Measurements from ENCODE around the gene HSPA12B.

Gene HSPA12B

GRCh38 chr20:3732327-3733118 is at the start of gene HSPA12B:
Gene HSPA12B, plus strand, starts transcription at chr20:3732685. Its CDS starts 5,990 bp downstream, at chr20:3738675.
- no peak for DNase-seq

- no peak for DNase-seq
Observed at GRCh38 chr20:3685341-3685740, 47.1 kb upstream of the HSPA12B start.

GRCh38 chr20:3686421-3686820 is 46.1 kb upstream of the HSPA12B start:
- no peak for DNase-seq

- DNase-seq = no peak
Observed at GRCh38 chr20:3686867-3687321, 45.6 kb upstream of the HSPA12B start.

GRCh38 chr20:3687655-3688054 is 44.8 kb upstream of the HSPA12B start:
- DNase-seq = no peak

GRCh38 chr20:3689978-3690377 is 42.5 kb upstream of the HSPA12B start:
- DNase-seq = no peak

- no peak for DNase-seq
Observed at GRCh38 chr20:3690413-3690812, 42.1 kb upstream of the HSPA12B start.

- no peak for DNase-seq
Observed at GRCh38 chr20:3691306-3691705, 41.2 kb upstream of the HSPA12B start.

GRCh38 chr20:3691897-3692296 is 40.6 kb upstream of the HSPA12B start:
- no peak for DNase-seq

- DNase-seq = no peak
Observed at GRCh38 chr20:3692706-3693294, 39.7 kb upstream of the HSPA12B start.

- no peak for DNase-seq
Observed at GRCh38 chr20:3693376-3693775, 39.1 kb upstream of the HSPA12B start.

- DNase-seq = no peak
Observed at GRCh38 chr20:3694864-3695263, 37.6 kb upstream of the HSPA12B start.

- no peak for DNase-seq
Observed at GRCh38 chr20:3696200-3696599, 36.3 kb upstream of the HSPA12B start.

GRCh38 chr20:3696745-3697587 is 35.5 kb upstream of the HSPA12B start:
- DNase-seq = no peak

GRCh38 chr20:3697588-3698305 is 34.7 kb upstream of the HSPA12B start:
- no peak for DNase-seq

- no peak for DNase-seq
Observed at GRCh38 chr20:3698591-3699001, 33.9 kb upstream of the HSPA12B start.

- DNase-seq = no peak
Observed at GRCh38 chr20:3699037-3699436, 33.4 kb upstream of the HSPA12B start.

GRCh38 chr20:3701061-3701998 is 31.2 kb upstream of the HSPA12B start:
- no peak for DNase-seq

GRCh38 chr20:3702611-3703391 is 29.7 kb upstream of the HSPA12B start:
- DNase-seq = no peak

GRCh38 chr20:3704087-3704486 is 28.4 kb upstream of the HSPA12B start:
- DNase-seq = no peak

- no peak for DNase-seq
Observed at GRCh38 chr20:3705491-3705969, 27.0 kb upstream of the HSPA12B start.

Measured in NCI-H1930 (cell line).